ENCODE measurements around the gene EXOC1. TPM values are rescaled to one million over a fixed set of nuclear protein-coding genes. Genes with fewer than 3 reads are reported as not detected.
"Not testable (repeated sequence)": the region's sequence is repeated elsewhere in the genome, so short reads cannot be mapped to it uniquely, and the experiment has no call there.

EXOC1 gene
- 26.6 TPM for total RNA-seq
- long read RNA-seq, partial matches to known transcripts = 8 of 39 reads
- long read RNA-seq, other reads (novel, unspliced or antisense) = 27 of 39 reads

GRCh38 chr4:55853484-55854046 lies at the start of gene EXOC1:
EXOC1 (plus strand) TSS chr4:55853648; CDS start chr4:55858324, 4,676 bp downstream.
- DNase-seq (ENCODE audit: low spot score) = peak; percentile 98
- intact Hi-C loops (cut with DNase I) = loop anchor here (2.0 to 5.0 kb wide), 3 partner anchors 93 to 506 kb away; partner anchors contain the start of genes CLOCK and SRD5A3

- DNase-seq (ENCODE audit: low spot score) = no peak
- intact Hi-C loops (cut with DNase I) = no loop called here
Observed at GRCh38 chr4:55807556-55807955, 45.9 kb upstream of the EXOC1 start.

GRCh38 chr4:55808186-55808585 lies 45.3 kb upstream of the EXOC1 start:
- intact Hi-C loops (cut with DNase I) = no loop called here
- no peak for DNase-seq (ENCODE audit: low spot score)

GRCh38 chr4:55808632-55809031 lies 44.8 kb upstream of the EXOC1 start:
- no peak for DNase-seq (ENCODE audit: low spot score)
- intact Hi-C loops (cut with DNase I) = no loop called here

GRCh38 chr4:55817691-55818090 lies 35.8 kb upstream of the EXOC1 start:
- intact Hi-C loops (cut with DNase I) = no loop called here
- no peak for DNase-seq (ENCODE audit: low spot score)

GRCh38 chr4:55819634-55820033 lies 33.8 kb upstream of the EXOC1 start, which contains the start of gene EXOC1L:
EXOC1L (plus strand) TSS chr4:55819790; CDS start chr4:55820027, 237 bp downstream.
- no peak for DNase-seq (ENCODE audit: low spot score)
- intact Hi-C loops (cut with DNase I) = no loop called here

- intact Hi-C loops (cut with DNase I) = no loop called here
- DNase-seq (ENCODE audit: low spot score) = no peak
Observed at GRCh38 chr4:55820279-55820678, 33.2 kb upstream of the EXOC1 start.

GRCh38 chr4:55822329-55822728 lies 31.1 kb upstream of the EXOC1 start:
- intact Hi-C loops (cut with DNase I) = no loop called here
- DNase-seq (ENCODE audit: low spot score) = no peak

GRCh38 chr4:55824865-55825264 lies 28.6 kb upstream of the EXOC1 start:
- DNase-seq (ENCODE audit: low spot score) = no peak
- intact Hi-C loops (cut with DNase I) = no loop called here

- intact Hi-C loops (cut with DNase I) = no loop called here
- DNase-seq (ENCODE audit: low spot score) = no peak
Observed at GRCh38 chr4:55826986-55827385, 26.5 kb upstream of the EXOC1 start.

- DNase-seq (ENCODE audit: low spot score) = no peak
- intact Hi-C loops (cut with DNase I) = no loop called here
Observed at GRCh38 chr4:55827582-55827981, 25.9 kb upstream of the EXOC1 start.

- DNase-seq (ENCODE audit: low spot score) = no peak
- intact Hi-C loops (cut with DNase I) = no loop called here
Observed at GRCh38 chr4:55830048-55830447, 23.4 kb upstream of the EXOC1 start.

- intact Hi-C loops (cut with DNase I) = no loop called here
Observed at GRCh38 chr4:55830716-55831115, 22.7 kb upstream of the EXOC1 start.

GRCh38 chr4:55834086-55834795 lies 19.2 kb upstream of the EXOC1 start:
- no peak for DNase-seq (ENCODE audit: low spot score)
- intact Hi-C loops (cut with DNase I) = no loop called here

More at GRCh38 chr4:55830716-55831115, 22.7 kb upstream of the EXOC1 start:
- no peak for DNase-seq (ENCODE audit: low spot score)

- DNase-seq (ENCODE audit: low spot score) = no peak
- intact Hi-C loops (cut with DNase I) = no loop called here
Observed at GRCh38 chr4:55837903-55838302, 15.5 kb upstream of the EXOC1 start.

GRCh38 chr4:55838356-55838755 lies 15.1 kb upstream of the EXOC1 start:
- intact Hi-C loops (cut with DNase I) = no loop called here
- no peak for DNase-seq (ENCODE audit: low spot score)

GRCh38 chr4:55838952-55839351 lies 14.5 kb upstream of the EXOC1 start:
- no peak for DNase-seq (ENCODE audit: low spot score)
- intact Hi-C loops (cut with DNase I) = no loop called here

- DNase-seq (ENCODE audit: low spot score) = no peak
- intact Hi-C loops (cut with DNase I) = no loop called here
Observed at GRCh38 chr4:55840956-55841355, 12.5 kb upstream of the EXOC1 start.

- intact Hi-C loops (cut with DNase I); DNase-seq (ENCODE audit: low spot score): not testable (repeated sequence)
Observed at GRCh38 chr4:55841373-55842239, 11.8 kb upstream of the EXOC1 start.

GRCh38 chr4:55842312-55842711 lies 11.1 kb upstream of the EXOC1 start:
- DNase-seq (ENCODE audit: low spot score); intact Hi-C loops (cut with DNase I): not testable (repeated sequence)
